NCI-H2171 (cell line): Measurements from ENCODE around the gene HYPK.

Experiments
- DNase-seq: peaks from one replicate; lab custom pipeline; 2025; lab: John Stamatoyannopoulos, UW

Gene HYPK

GRCh38 chr15:43851251-43851650 is 50.9 kb downstream of the HYPK start:
- no peak for DNase-seq

DNA sequence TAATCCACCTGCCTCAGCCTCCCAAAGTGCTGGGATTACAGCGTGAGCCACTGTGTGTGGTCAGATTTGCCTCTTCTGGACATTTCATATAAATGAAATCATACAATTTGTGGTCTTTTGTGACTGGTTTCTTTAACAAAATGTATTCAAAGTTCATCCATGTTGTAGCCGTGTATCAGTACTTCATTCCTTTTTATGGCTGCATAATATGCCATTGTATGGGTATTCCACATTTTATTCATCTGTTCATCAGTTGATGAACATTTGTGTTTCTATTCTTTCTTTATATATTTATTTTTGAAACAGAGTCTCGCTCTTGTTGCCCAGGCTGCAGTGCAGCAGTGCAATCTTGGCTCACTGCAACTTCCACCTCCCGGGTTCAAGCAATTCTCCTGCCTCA is 52.2 kb downstream of the HYPK start:
- no peak for DNase-seq
